H1 (cell line): ENCODE measurements around the gene HMOX2. TPM values are rescaled to one million over a fixed set of nuclear protein-coding genes. Genes with fewer than 3 reads are reported as not detected.

Experiments
- CTCF ChIA-PET: fragments of 300-600 bp; sonication (Branson Sonifier 250); formaldehyde crosslinking; loops from one replicate; lab custom pipeline; 2021; ENCODE audit not compliant: partially characterized antibody; lab: Charles Lee
- POLR2A ChIA-PET: fragments of 300-600 bp; sonication (Branson Sonifier 250); formaldehyde crosslinking; loops from one replicate; lab custom pipeline; 2021; ENCODE audit warnings: inconsistent platforms; ENCODE audit not compliant: partially characterized antibody; lab: Charles Lee
- DNase-seq, 2 experiments: peaks; one replicate each; pipeline versions ENCODE4 v3.0.0 to v3.0.0-alpha.2; 2010 to 2022; ENCODE audit warnings: low spot score in 2 of 2, low read depth in 1 of 2, mixed read lengths in 1 of 2
- FAIRE-seq: peaks from 2 replicates; lab custom pipeline; 2011; peaks lifted over from hg19 to GRCh38; lab: Jason Lieb, UNC
- H2AFZ ChIP-seq: 2 replicates; pipeline ENCODE4 v1.8.1; 2012; ENCODE audit warnings: low read length, inconsistent platforms
- H2AK5ac ChIP-seq: 2 replicates; pipeline ENCODE4 v1.6.1; 2013; ENCODE audit warnings: low read depth, low read length
- H2BK120ac ChIP-seq: replicated peaks from 2 replicates; pipeline ENCODE3; 2013; ENCODE audit warnings: low read depth, low read length, inconsistent platforms
- H2BK12ac ChIP-seq: 2 replicates; pipeline ENCODE4 v1.6.1; 2013; ENCODE audit warnings: low read depth, low read length
- H2BK15ac ChIP-seq: 2 replicates; pipeline ENCODE4 v1.6.1; 2013; ENCODE audit warnings: low read length
- H2BK20ac ChIP-seq: 2 replicates; pipeline ENCODE4 v1.6.1; 2013; ENCODE audit warnings: low read length
- H2BK5ac ChIP-seq: 2 replicates; pipeline ENCODE4 v1.6.1; 2013; ENCODE audit warnings: low read depth, low read length
- H3K14ac ChIP-seq: 2 replicates; pipeline ENCODE4 v1.6.1; 2013; ENCODE audit warnings: inconsistent platforms; ENCODE audit not compliant: insufficient read length
- H3K18ac ChIP-seq: 2 replicates; pipeline ENCODE4 v1.6.1; 2013; ENCODE audit warnings: low read length; ENCODE audit errors: extremely low read depth
- H3K23ac ChIP-seq: 2 replicates; pipeline ENCODE4 v1.6.1; 2013; ENCODE audit warnings: inconsistent platforms; ENCODE audit not compliant: insufficient read length
- H3K23me2 ChIP-seq: 2 replicates; pipeline ENCODE4 v1.6.1; 2013; ENCODE audit warnings: low read depth, low read length
- H3K27ac ChIP-seq: 2 replicates; pipeline ENCODE4 v1.6.1; 2011; ENCODE audit warnings: low read depth, low read length, inconsistent platforms
- H3K27me3 ChIP-seq, 4 experiments: replicated peaks in 1 of 4; 1 replicate in 1 of 4; 2 replicates in 3 of 4; pipeline versions ENCODE4 v1.6.1 to v1.8.1; 2011 to 2013; ENCODE audit warnings: low read length in 3 of 4, mild to moderate bottlenecking in 3 of 4, inconsistent platforms in 2 of 4, mixed read lengths in 2 of 4, moderate library complexity in 1 of 4; ENCODE audit not compliant: control insufficient read depth in 3 of 4, insufficient read depth in 3 of 4; ENCODE audit errors: extremely low read depth in 1 of 4
- H3K36me3 ChIP-seq, 4 experiments: 2 replicates each; pipeline versions ENCODE4 v1.6.1 to v1.8.1; 2011 to 2013; ENCODE audit warnings: mild to moderate bottlenecking in 4 of 4, low read length in 3 of 4, moderate library complexity in 2 of 4, control low read depth in 1 of 4, inconsistent platforms in 1 of 4; ENCODE audit not compliant: insufficient read depth in 4 of 4, control insufficient read depth in 2 of 4
- H3K4ac ChIP-seq: replicated peaks from 2 replicates; pipeline ENCODE3; 2013; ENCODE audit warnings: low read length, low read depth, mixed read lengths, inconsistent platforms; ENCODE audit not compliant: insufficient read length
- H3K4me1 ChIP-seq, 4 experiments: replicated peaks in 1 of 4; 1 replicate in 1 of 4; 2 replicates in 3 of 4; pipeline versions ENCODE4 v1.6.1 to v1.8.1; 2011 to 2013; ENCODE audit warnings: low read length in 3 of 4, inconsistent platforms in 2 of 4, mixed read lengths in 1 of 4; ENCODE audit not compliant: insufficient read depth in 4 of 4, control insufficient read depth in 3 of 4
- H3K4me2 ChIP-seq, 2 experiments: 2 replicates each; pipeline versions ENCODE4 v1.6.1 to v1.8.1; 2011 to 2013; ENCODE audit warnings: low read depth in 2 of 2, low read length in 2 of 2, control low read depth in 1 of 2, inconsistent platforms in 1 of 2, mild to moderate bottlenecking in 1 of 2; ENCODE audit not compliant: insufficient read depth in 1 of 2
- H3K4me3 ChIP-seq, 4 experiments: fragments of 200-600, 300-600 bp in 1 of 4; sonication (generic), shearing (Covaris generic), sonication (Bioruptor Twin) in 1 of 4; 2 replicates each; pipeline versions ENCODE4 v1.5.1 to v1.8.1; 2011 to 2016; ENCODE audit warnings: low read length in 4 of 4, low read depth in 3 of 4, control low read depth in 2 of 4, inconsistent platforms in 2 of 4, mild to moderate bottlenecking in 2 of 4, mixed read lengths in 1 of 4, moderate library complexity in 1 of 4; ENCODE audit not compliant: insufficient read depth in 2 of 4; ENCODE audit errors: extremely low read depth in 1 of 4
- H3K56ac ChIP-seq: replicated peaks from 2 replicates; pipeline ENCODE3; 2013; ENCODE audit warnings: low read depth, mild to moderate bottlenecking, mixed read lengths, low read length, inconsistent platforms; ENCODE audit not compliant: insufficient read length
- H3K79me1 ChIP-seq: 2 replicates; pipeline ENCODE4 v1.6.1; 2013; ENCODE audit warnings: low read depth, low read length, control low read depth
- H3K79me2 ChIP-seq, 2 experiments: 2 replicates each; pipeline versions ENCODE4 v1.6.1 to v1.8.1; 2012 to 2013; ENCODE audit warnings: low read length in 2 of 2, mild to moderate bottlenecking in 2 of 2, inconsistent platforms in 1 of 2; ENCODE audit not compliant: insufficient read depth in 2 of 2, control insufficient read depth in 1 of 2
- H3K9ac ChIP-seq, 4 experiments: replicated peaks in 1 of 4; 1 replicate in 1 of 4; 2 replicates in 3 of 4; pipeline versions ENCODE4 v1.6.1 to v1.8.1; 2011 to 2013; ENCODE audit warnings: low read depth in 3 of 4, low read length in 3 of 4, control low read depth in 2 of 4, mild to moderate bottlenecking in 2 of 4, moderate library complexity in 2 of 4, inconsistent platforms in 1 of 4; ENCODE audit errors: extremely low read depth in 1 of 4
- H3K9me3 ChIP-seq, 2 experiments: 2 replicates each; pipeline versions ENCODE4 v1.6.1 to v1.8.1; 2012 to 2013; ENCODE audit warnings: mild to moderate bottlenecking in 2 of 2, moderate library complexity in 2 of 2, control low read depth in 1 of 2, inconsistent platforms in 1 of 2, low read depth in 1 of 2, low read length in 1 of 2, mixed read lengths in 1 of 2; ENCODE audit not compliant: insufficient read depth in 2 of 2
- H4K20me1 ChIP-seq, 2 experiments: replicated peaks in 1 of 2; 2 replicates each; pipeline versions ENCODE3 to v1.8.1; 2011 to 2013; ENCODE audit warnings: inconsistent platforms in 2 of 2, low read length in 2 of 2, mild to moderate bottlenecking in 1 of 2; ENCODE audit not compliant: insufficient read depth in 2 of 2, control insufficient read depth in 1 of 2
- H4K5ac ChIP-seq: 2 replicates; pipeline ENCODE4 v1.6.1; 2013; ENCODE audit warnings: low read length, low read depth, mixed read lengths, inconsistent platforms; ENCODE audit not compliant: insufficient read length
- H4K8ac ChIP-seq: 2 replicates; pipeline ENCODE4 v1.8.0; 2013; ENCODE audit warnings: mild to moderate bottlenecking, moderate library complexity, low read length, inconsistent platforms; ENCODE audit not compliant: insufficient read depth; ENCODE audit errors: extremely low read depth
- H4K91ac ChIP-seq: replicated peaks from 2 replicates; pipeline ENCODE3; 2013; ENCODE audit warnings: low read length, mixed read lengths, inconsistent platforms; ENCODE audit not compliant: insufficient read length
- BACH1 ChIP-seq: IDR thresholded peaks from 2 replicates; pipeline ENCODE4 v1.6.1; 2012; ENCODE audit warnings: low read length, improper control_type of control experiment
- CBX8 ChIP-seq: fragments of 300-800, 300-1000 bp; sonication (generic); IDR thresholded peaks from 2 replicates; pipeline ENCODE4 v1.7.1; 2016; ENCODE audit warnings: low read depth, low read length, borderline replicate concordance
- GABPA ChIP-seq: IDR thresholded peaks from 2 replicates; pipeline ENCODE4 v1.6.1; 2011; ENCODE audit warnings: mild to moderate bottlenecking, low read length, moderate library complexity, borderline replicate concordance; ENCODE audit not compliant: insufficient read depth
- HDAC2 ChIP-seq, 2 experiments: fragments of 300-600 bp in 1 of 2; sonication (generic) in 1 of 2; IDR thresholded peaks; 2 replicates each; pipeline ENCODE4 v1.6.1; 2011 to 2012; ENCODE audit warnings: low read depth in 2 of 2, low read length in 2 of 2, mild to moderate bottlenecking in 2 of 2, moderate library complexity in 2 of 2, borderline replicate concordance in 1 of 2, inconsistent platforms in 1 of 2
- KDM4A ChIP-seq: IDR thresholded peaks from one replicate; pipeline ENCODE4 v1.7.1; 2012; ENCODE audit warnings: low read depth, mild to moderate bottlenecking, moderate library complexity, low read length, inconsistent platforms; ENCODE audit not compliant: severe bottlenecking
- MAFK ChIP-seq: IDR thresholded peaks from 2 replicates; pipeline ENCODE4 v1.6.1; 2012; ENCODE audit warnings: low read depth, mild to moderate bottlenecking, improper control_type of control experiment, low read length
- POLR2A ChIP-seq, 2 experiments: IDR thresholded peaks; 1 replicate in 1 of 2; 2 replicates in 1 of 2; pipeline ENCODE4 v1.6.1; 2011; ENCODE audit warnings: low read depth in 2 of 2, low read length in 2 of 2, mild to moderate bottlenecking in 2 of 2; ENCODE audit errors: control extremely low read depth in 1 of 2
- TAF7 ChIP-seq: optimal IDR thresholded peaks from 2 replicates; pipeline ENCODE3; 2011; ENCODE audit warnings: low read depth, mild to moderate bottlenecking, inconsistent platforms, low read length, moderate library complexity, borderline replicate concordance
- WGBS, 2 experiments: shearing (Covaris generic) in 1 of 2; methylation state at CpG; one replicate each; pipeline versions ENCODE4 v1.1.6 to v1.1.7; 2013 to 2015; ENCODE audit warnings: low lambda C conversion rate in 2 of 2, mixed read lengths in 2 of 2, inconsistent platforms in 1 of 2, low coverage in 1 of 2, missing lambda C conversion rate in 1 of 2; ENCODE audit not compliant: insufficient replicate concordance in 2 of 2, insufficient coverage in 1 of 2, insufficient read length in 1 of 2; ENCODE audit errors: extremely low coverage in 1 of 2, missing lambda C conversion rate in 1 of 2; 5-methylcytosine and 5-hydroxymethylcytosine counted together
- polyA plus RNA-seq, 7 experiments: library from polyadenylated mRNA; depleted of rRNA in 3 of 7; stranded (reverse) in 5 of 7; unstranded in 2 of 7; fragments of >200 nt in 5 of 7; fragments of 200-250 nt in 2 of 7; gene quantifications; 1 replicate in 5 of 7; 2 replicates in 1 of 7; 4 replicates in 1 of 7; pipeline versions ENCODE4 v1.2.1 to v1.2.3, GENCODE V29; 2011 to 2013; ENCODE audit warnings: missing spikeins in 2 of 7, mixed read lengths in 2 of 7
- total RNA-seq: library from RNA; stranded (reverse); fragmentation: NEBNext Ultra II Directional; extraction: Animal tissue kit (Norgen Biotek cat#: 25700); gene quantifications from 2 replicates; pipeline ENCODE4 v1.2.1, GENCODE V29; 2021
- TF ChIP-seq, protein P1 (sequence below), 3 experiments: IDR thresholded peaks; 1 replicate in 2 of 3; 2 replicates in 1 of 3; pipeline versions ENCODE4 v1.5.1 to v1.6.1; 2011; ENCODE audit warnings: low read length in 3 of 3, mild to moderate bottlenecking in 3 of 3, inconsistent platforms in 2 of 3, low read depth in 1 of 3, moderate library complexity in 1 of 3; ENCODE audit not compliant: insufficient read depth in 1 of 3; ENCODE audit errors: control extremely low read depth in 1 of 3

Gene HMOX2
- total and polyA plus RNA-seq, 2 of the 8 experiments (the other 6 are each of a cell fraction or from before 2014, with no cell fraction given) = 36.5 to 48.4 TPM

GRCh38 chr16:4525634-4526277, 49.6 kb downstream of the HMOX2 start:
- Histone ChIP-seq H3K4me2 (no peak overlapping the region), H2AK5ac (no peak overlapping the region), H3K14ac (no peak overlapping the region), H4K8ac (no peak overlapping the region), H2AFZ (no peak overlapping the region), H3K79me1 (peaks cover 5% of the 10 kb centered on the region), H3K18ac (peak overlapping the region; percentile 3; the same call in 1 of the 2 replicates), H3K79me2 (peaks cover 3 to 18% of the 10 kb centered on the region in 2 experiments; a peak in 2 of 4 replicates), H3K23me2 (no peaks in the 10 kb centered on the region; the same call in 1 of the 2 replicates), H3K23ac (no peak overlapping the region), H2BK20ac (0 out of 2 replicates have a peak overlapping the region, but pooled peaks have one; percentile 69), H3K4me3 (no peak overlapping the region), H2BK120ac (no peak overlapping the region), H4K5ac (no peak overlapping the region), H2BK12ac (no peak overlapping the region), H3K4ac (no peak overlapping the region), H4K20me1 (peaks cover 0 to 11% of the 10 kb centered on the region in 2 experiments), H2BK15ac (0 out of 2 replicates have a peak overlapping the region, but pooled peaks have one; percentile 46), H3K56ac (no peak overlapping the region), H4K91ac (no peak overlapping the region), H3K27ac (no peak overlapping the region), H3K4me1 (peaks cover 4 to 31% (median 25%) of the 10 kb centered on the region in 4 experiments), H3K9me3 (no peaks in the 10 kb centered on the region), H2BK5ac (no peak overlapping the region), H3K9ac (no peak overlapping the region), H3K27me3 (no peaks in the 10 kb centered on the region), H3K36me3 (no peaks in the 10 kb centered on the region)
- FAIRE-seq (no peak), DNase-seq (no peak)
- WGBS, 2 experiments = 91% methylated on average over 13 of the region's 13 CpGs; no CpG with 5 or more reads in 1 of the 2 experiments
- CTCF ChIA-PET = interaction anchor here (0.7 to 35.4 kb wide), 6 partner anchors 8 to 87 kb away, joined by 3 to 968 read pairs (median 5); partner anchors contain the start of genes C16orf96 and CDIP1
- POLR2A ChIA-PET = interaction anchor here (0.6 to 2.6 kb wide), 4 partner anchors 11 to 246 kb away, joined by 3 to 11 read pairs (median 6); no protein-coding TSS in a partner anchor
- no peak for TF ChIP-seq HDAC2 (IDR thresholded peaks at IDR 0.05; ENCODE audit: borderline replicate concordance in 1 of 2, low read depth in 2 of 2, low read length in 2 of 2)
- TF ChIP-seq KDM4A = no peak
- no peak for TF ChIP-seq CBX8
- no peak for TF ChIP-seq GABPA
- no peak for TF ChIP-seq BACH1
- TF ChIP-seq POLR2A (IDR thresholded peaks at IDR 0.05; ENCODE audit: control extremely low read depth in 1 of 2, low read depth in 2 of 2, low read length in 2 of 2) = no peak
- no peak for TF ChIP-seq TAF7
- TF ChIP-seq, protein P1, sequence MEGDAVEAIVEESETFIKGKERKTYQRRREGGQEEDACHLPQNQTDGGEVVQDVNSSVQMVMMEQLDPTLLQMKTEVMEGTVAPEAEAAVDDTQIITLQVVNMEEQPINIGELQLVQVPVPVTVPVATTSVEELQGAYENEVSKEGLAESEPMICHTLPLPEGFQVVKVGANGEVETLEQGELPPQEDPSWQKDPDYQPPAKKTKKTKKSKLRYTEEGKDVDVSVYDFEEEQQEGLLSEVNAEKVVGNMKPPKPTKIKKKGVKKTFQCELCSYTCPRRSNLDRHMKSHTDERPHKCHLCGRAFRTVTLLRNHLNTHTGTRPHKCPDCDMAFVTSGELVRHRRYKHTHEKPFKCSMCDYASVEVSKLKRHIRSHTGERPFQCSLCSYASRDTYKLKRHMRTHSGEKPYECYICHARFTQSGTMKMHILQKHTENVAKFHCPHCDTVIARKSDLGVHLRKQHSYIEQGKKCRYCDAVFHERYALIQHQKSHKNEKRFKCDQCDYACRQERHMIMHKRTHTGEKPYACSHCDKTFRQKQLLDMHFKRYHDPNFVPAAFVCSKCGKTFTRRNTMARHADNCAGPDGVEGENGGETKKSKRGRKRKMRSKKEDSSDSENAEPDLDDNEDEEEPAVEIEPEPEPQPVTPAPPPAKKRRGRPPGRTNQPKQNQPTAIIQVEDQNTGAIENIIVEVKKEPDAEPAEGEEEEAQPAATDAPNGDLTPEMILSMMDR (IDR thresholded peaks at IDR 0.05; ENCODE audit: control extremely low read depth in 1 of 3, insufficient read depth in 1 of 3, low read depth in 1 of 3, low read length in 3 of 3) = no peak
- TF ChIP-seq MAFK = no peak
